HUES48 (cell line): ENCODE measurements around the gene VIT.

Experiments used
- H3K27ac ChIP-seq: one replicate; pipeline ENCODE4 v1.7.0; 2013; ENCODE audit warnings: low read depth, low read length, inconsistent platforms
- H3K27me3 ChIP-seq: 2 replicates; pipeline ENCODE4 v1.6.1; 2013; ENCODE audit warnings: mild to moderate bottlenecking, low read length; ENCODE audit not compliant: control insufficient read depth, insufficient read depth
- H3K36me3 ChIP-seq: 2 replicates; pipeline ENCODE4 v1.6.1; 2013; ENCODE audit warnings: low read length; ENCODE audit not compliant: control insufficient read depth, insufficient read depth
- H3K4me1 ChIP-seq: 2 replicates; pipeline ENCODE4 v1.6.1; 2013; ENCODE audit warnings: mild to moderate bottlenecking, low read length; ENCODE audit not compliant: control insufficient read depth, insufficient read depth
- H3K4me3 ChIP-seq: 2 replicates; pipeline ENCODE4 v1.5.1; 2013; ENCODE audit warnings: mild to moderate bottlenecking, low read depth, low read length
- H3K9ac ChIP-seq: 2 replicates; pipeline ENCODE4 v1.6.1; 2013; ENCODE audit warnings: mild to moderate bottlenecking, low read depth, low read length, moderate library complexity
- H3K9me3 ChIP-seq: 2 replicates; pipeline ENCODE4 v1.6.1; 2013; ENCODE audit warnings: low read length; ENCODE audit not compliant: control insufficient read depth, insufficient read depth

Gene VIT

DNA sequence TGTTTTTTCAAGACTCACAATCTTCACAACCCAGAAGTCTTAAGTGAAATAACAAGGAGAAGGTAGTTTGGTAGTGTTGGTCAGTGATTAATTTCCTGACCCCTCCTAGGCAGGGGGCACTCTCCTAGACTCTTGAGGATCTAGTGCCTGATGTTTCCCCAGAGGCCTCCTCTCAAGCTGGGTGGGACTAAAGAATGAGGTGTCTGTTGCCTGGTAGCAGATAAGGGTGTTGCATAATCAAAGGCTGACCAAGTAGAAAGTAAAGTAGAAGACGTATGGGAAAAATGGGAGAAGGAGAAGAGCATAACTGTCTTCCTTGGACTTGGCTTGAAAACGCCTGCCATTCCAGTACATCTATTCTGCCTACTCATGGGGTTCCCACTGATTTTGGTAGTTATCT, 37.8 kb downstream of the VIT start:
- H3K9ac ChIP-seq: no peak overlapping the region

DNA sequence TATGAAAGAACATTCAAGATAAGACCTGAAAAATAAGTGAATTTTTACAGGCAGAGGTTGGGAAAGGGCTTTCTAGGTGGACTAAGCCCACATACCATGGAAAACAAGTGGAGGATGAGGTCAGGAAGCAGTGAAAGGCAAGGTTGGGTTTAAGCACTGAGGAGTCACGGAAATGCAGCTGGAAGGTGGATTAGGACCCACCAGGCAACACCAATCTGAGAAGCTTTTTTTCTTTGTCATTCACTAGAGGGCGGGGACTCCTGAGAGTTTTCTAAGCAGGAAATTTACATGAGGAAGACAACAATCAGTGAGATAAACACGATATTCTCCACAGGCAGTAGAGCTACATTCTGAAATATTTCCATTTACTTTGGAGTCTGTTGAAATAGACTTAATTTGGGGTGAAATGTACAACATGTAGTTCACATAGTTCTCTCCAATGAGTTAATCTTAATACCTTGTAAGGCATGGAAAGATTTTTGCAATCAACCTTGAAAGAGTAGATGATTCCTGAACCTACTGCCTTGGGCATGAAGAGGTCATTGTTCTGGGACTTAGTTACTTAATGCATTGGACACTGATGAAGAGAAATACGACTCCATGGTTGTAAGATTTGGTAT, 40.7 kb downstream of the VIT start:
- no peaks in the 10 kb centered on the region for H3K9me3 ChIP-seq
- no peak overlapping the region for H3K9ac ChIP-seq
- H3K4me3 ChIP-seq: no peak overlapping the region
- peaks cover 26% of the 10 kb centered on the region for H3K4me1 ChIP-seq
- no peaks in the 10 kb centered on the region for H3K36me3 ChIP-seq
- peak overlapping the region; percentile 86 for H3K27ac ChIP-seq
- no peaks in the 10 kb centered on the region for H3K27me3 ChIP-seq

More for the DNA sequence above, 37.8 kb downstream of the VIT start:
- H3K9me3 ChIP-seq: peaks cover 11% of the 10 kb centered on the region
- H3K4me1 ChIP-seq: peaks cover 21% of the 10 kb centered on the region
- no peaks in the 10 kb centered on the region for H3K36me3 ChIP-seq
- H3K4me3 ChIP-seq: no peak overlapping the region
- no peaks in the 10 kb centered on the region for H3K27me3 ChIP-seq
- no peak overlapping the region for H3K27ac ChIP-seq

DNA sequence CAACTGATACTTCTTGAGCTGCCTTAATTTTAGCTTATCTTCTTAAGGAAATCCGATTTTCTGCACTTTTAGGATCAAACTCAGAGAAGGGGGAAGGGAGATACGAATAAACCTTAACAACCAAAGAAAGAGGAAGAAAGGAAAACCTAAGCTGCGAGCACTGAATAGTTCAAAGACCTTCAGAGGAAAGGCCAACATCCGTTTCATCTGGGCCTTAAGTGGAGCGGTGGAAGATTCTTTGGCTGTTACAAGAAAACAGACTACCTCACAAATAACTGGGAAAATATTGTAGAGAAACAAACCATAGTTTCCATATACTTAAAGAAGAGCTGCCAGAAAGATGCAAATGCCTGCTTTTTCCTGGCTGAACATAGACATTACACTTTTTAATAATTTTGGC, 43.6 kb downstream of the VIT start:
- H3K27me3 ChIP-seq: no peaks in the 10 kb centered on the region
- no peak overlapping the region for H3K4me3 ChIP-seq
- H3K36me3 ChIP-seq: no peaks in the 10 kb centered on the region
- H3K27ac ChIP-seq: no peak overlapping the region
- H3K4me1 ChIP-seq: peaks cover 20% of the 10 kb centered on the region
- H3K9ac ChIP-seq: no peak overlapping the region
- no peaks in the 10 kb centered on the region for H3K9me3 ChIP-seq

DNA sequence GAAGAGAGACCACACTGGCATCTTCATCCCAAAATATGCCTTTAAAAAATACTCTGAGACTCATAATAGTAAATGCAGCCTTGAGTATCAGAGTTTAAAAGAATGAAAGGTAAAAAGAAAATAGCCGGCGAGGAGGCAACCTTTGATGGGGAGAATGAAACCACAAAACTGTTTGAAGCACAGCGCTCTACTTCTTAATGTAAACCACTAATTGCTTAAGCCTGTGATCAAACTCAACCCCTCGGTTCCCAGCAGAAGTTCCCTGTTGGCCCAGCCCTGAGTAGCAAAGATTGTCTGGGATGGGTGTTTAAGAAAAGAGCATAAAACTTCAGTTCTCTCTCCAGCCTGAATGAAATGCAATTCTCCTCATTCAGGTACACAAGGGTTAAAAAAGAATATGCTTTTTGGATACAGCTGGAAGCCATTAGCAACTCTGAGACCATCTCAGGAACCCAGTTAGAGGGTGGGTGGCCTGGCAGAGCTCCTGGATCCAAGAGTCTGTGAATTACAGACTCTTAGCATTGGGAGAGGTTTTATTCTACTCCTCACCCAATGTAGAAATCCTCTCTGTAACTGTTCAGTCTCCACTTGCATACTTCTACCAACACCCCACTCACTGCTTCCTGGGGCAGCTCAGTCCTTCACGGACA, 44.8 kb downstream of the VIT start:
- Histone ChIP-seq H3K4me3 (no peak overlapping the region), H3K9ac (no peak overlapping the region), H3K27me3 (no peaks in the 10 kb centered on the region), H3K36me3 (no peaks in the 10 kb centered on the region), H3K4me1 (peaks cover 20% of the 10 kb centered on the region), H3K9me3 (no peaks in the 10 kb centered on the region), H3K27ac (no peak overlapping the region)

DNA sequence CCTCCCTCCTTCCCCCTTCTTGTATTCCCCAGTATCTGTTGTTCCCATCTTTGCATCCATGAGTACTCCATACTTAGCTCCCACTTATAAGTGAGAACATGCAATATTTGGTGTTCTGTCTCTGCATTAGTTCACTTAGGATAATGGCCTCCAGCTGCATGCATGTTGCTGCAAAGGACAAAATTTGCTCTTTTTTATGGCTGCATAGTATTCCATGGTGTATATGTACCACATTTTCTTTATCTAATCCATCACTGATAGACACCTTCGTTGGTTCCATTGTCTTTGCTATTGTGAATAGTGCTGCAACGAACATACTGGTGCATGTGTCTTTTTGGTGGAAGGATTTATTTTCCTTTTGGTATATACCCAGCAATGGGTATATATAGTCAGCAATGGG, 47.4 kb downstream of the VIT start:
- no peak overlapping the region for H3K4me3 ChIP-seq
- no peaks in the 10 kb centered on the region for H3K36me3 ChIP-seq
- H3K4me1 ChIP-seq: peaks cover 5% of the 10 kb centered on the region
- H3K27ac ChIP-seq: no peak overlapping the region
- H3K9me3 ChIP-seq: no peaks in the 10 kb centered on the region
- no peak overlapping the region for H3K9ac ChIP-seq
- no peaks in the 10 kb centered on the region for H3K27me3 ChIP-seq

DNA sequence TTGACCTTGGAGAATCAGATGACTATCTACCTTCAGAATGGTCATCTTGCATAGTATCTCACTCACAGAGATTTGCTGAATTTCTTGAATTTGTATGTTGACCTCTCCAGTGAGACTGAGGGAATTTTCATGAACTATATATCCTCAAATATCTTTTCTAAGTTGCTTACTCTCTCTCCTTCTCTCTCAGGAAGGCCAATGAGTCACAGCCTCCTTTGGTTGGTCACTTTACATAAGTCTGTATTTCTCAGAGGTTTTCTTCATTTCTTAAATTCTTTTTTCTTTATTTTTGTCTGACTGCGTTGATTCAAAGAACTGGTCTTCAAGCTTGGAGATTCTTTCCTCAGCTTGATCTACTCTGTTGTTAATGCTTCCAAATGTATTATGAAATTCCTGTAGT, 51.7 kb downstream of the VIT start:
- Histone ChIP-seq H3K4me3 (no peak overlapping the region), H3K27ac (no peak overlapping the region), H3K4me1 (peaks cover 10% of the 10 kb centered on the region), H3K9ac (no peak overlapping the region), H3K27me3 (no peaks in the 10 kb centered on the region), H3K9me3 (no peaks in the 10 kb centered on the region), H3K36me3 (no peaks in the 10 kb centered on the region)

DNA sequence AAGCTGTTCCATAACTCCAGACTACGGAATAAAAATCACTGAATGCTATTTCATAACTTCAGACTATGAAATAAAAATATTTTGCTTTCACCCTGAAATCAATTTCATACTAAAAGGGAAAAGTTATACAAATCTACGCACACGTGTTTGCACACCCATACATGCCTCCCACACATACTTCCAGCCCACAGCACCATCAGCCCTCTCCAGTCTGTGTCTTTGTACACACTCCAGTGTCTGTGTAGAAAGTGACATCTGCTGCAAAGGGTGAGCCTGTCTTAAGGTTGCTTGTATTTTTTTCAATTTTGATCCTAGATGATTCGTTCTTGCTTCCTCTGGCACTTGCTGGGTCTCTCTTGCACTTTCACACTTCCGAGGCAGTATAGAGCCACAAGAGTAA, 53.6 kb downstream of the VIT start:
- H3K4me1 ChIP-seq: peaks cover 24% of the 10 kb centered on the region
- H3K27me3 ChIP-seq: no peaks in the 10 kb centered on the region
- H3K27ac ChIP-seq: no peak overlapping the region
- H3K36me3 ChIP-seq: no peaks in the 10 kb centered on the region
- no peak overlapping the region for H3K4me3 ChIP-seq
- no peak overlapping the region for H3K9ac ChIP-seq
- no peaks in the 10 kb centered on the region for H3K9me3 ChIP-seq

DNA sequence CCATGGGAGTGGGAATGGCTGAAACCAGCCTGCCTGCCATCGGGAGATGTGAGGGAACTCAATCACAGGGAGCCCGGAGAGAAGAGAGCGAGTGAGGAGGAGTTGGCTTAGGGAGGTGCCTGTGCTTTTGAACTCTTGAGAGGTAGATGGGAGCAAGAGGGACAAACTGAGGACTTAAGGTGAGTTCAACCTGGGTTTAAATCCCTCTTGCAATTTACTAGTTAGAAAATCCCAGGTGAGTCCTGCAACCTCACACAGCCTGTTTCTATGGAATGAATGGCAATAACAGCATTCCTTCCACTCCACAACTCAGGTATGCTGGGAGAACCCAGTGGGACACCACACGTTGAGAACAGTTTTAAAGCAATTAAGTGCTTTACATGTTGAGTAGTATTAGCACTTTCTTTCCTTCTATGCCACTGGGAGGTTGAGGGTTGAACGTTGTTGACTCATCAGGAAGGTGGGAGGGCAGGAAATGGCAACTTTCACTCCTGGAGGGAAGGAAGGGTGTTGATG, 57.3 kb downstream of the VIT start:
- Histone ChIP-seq H3K36me3 (no peaks in the 10 kb centered on the region), H3K4me3 (no peak overlapping the region), H3K9ac (no peak overlapping the region), H3K27ac (peak overlapping the region; percentile 87), H3K4me1 (peaks cover 33% of the 10 kb centered on the region), H3K9me3 (no peaks in the 10 kb centered on the region), H3K27me3 (no peaks in the 10 kb centered on the region)

DNA sequence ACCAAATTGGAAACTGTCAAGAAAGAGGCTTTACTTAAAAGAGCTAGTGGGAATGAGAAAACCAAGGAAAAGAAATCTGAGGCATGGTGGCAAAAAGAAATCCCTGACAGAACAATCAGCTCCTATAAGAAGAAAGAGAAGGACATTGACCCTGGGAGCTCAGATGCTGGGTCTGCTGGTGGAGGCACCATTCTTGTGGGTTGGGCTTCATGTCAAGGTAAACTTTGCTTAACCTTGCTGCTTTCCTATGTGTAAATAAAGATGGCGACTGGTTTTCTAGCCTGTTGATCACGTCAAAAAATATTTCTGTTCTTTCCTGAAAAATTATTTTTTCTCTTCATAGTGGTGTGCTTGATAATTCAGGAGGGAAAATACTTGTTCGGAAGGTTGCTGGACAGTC, 58.1 kb downstream of the VIT start:
- Histone ChIP-seq H3K36me3 (no peaks in the 10 kb centered on the region), H3K9me3 (no peaks in the 10 kb centered on the region), H3K9ac (no peak overlapping the region), H3K4me3 (no peak overlapping the region), H3K27me3 (no peaks in the 10 kb centered on the region), H3K27ac (peak overlapping the region; percentile 87), H3K4me1 (peaks cover 33% of the 10 kb centered on the region)

DNA sequence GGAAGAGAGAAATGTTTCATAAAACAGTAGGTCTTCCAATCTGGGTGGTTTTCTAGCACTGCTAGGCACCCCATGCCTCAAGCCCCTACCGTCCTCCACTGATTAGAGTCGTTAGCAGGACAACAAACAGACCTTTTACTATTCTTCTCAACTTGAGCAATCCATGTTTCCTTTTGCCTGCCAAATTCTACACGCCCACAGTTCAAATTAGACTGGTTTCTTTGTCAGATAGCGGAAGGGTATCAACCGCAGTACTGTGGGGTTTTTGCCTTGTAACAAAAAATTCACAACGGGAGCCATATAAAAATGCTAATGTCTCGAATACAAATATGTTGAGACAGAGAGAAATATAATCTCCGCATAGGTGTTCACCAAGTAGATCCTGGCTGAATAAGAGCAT, 59.9 kb downstream of the VIT start:
- peaks cover 36% of the 10 kb centered on the region for H3K4me1 ChIP-seq
- no peak overlapping the region for H3K4me3 ChIP-seq
- no peaks in the 10 kb centered on the region for H3K9me3 ChIP-seq
- no peaks in the 10 kb centered on the region for H3K36me3 ChIP-seq
- H3K27ac ChIP-seq: peak overlapping the region; percentile 21
- no peaks in the 10 kb centered on the region for H3K27me3 ChIP-seq
- no peak overlapping the region for H3K9ac ChIP-seq

DNA sequence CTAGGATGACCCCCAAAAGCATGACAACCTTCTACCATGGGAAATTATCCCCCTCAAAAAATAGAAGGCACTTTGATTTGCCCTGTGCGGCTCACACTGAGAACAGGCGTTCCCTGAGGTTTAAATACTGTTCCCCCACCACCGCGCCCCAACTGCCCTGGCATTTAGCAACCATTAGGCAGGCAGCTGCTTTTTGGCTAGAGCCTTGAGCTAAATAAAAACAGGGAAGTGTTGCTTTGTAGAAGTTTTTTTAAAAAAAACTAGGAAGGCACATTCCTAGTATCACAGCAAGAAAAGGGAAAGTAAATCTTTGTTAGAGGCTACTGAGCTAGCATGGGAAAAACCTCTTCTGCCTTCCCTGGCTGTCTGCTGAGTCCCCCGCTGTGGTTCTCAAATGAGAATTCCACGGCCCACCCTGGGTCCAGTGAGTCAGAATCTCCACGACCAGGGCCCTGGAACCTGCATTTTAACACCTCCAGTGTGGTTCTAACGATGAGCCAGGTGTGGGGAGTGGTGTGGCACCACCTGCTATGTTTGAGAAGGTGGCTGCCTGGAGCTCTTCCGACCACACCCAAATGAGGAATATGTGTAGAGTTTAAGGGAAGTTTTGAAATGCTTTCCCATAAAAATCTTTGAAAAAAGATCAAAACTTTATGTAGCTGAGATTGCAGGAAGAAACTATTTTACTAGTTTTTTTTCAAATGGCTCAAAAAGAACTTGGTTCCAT, 66.4 kb downstream of the VIT start:
- H3K4me1 ChIP-seq: peaks cover 13% of the 10 kb centered on the region
- no peak overlapping the region for H3K27ac ChIP-seq
- no peak overlapping the region for H3K9ac ChIP-seq
- no peaks in the 10 kb centered on the region for H3K36me3 ChIP-seq
- H3K27me3 ChIP-seq: no peaks in the 10 kb centered on the region
- H3K4me3 ChIP-seq: no peak overlapping the region
- H3K9me3 ChIP-seq: no peaks in the 10 kb centered on the region
